SK-N-SH treated with all-trans-retinoic acid at 6 μM for 48 hours (cell line): ENCODE data around the gene EPHX1.

Experiments used
- BACH2 ChIP-seq: fragments of 250-450 bp; sonication (Bioruptor Pico); IDR thresholded peaks from 2 replicates; pipeline ENCODE4 v1.9.0; 2021; ENCODE audit warnings: mild to moderate bottlenecking, borderline replicate concordance
- POU6F1 ChIP-seq: fragments of 250-450 bp; sonication (Bioruptor Pico); IDR thresholded peaks from 2 replicates; pipeline ENCODE4 v1.8.0; 2021; ENCODE audit warnings: low read depth, mild to moderate bottlenecking, moderate library complexity, borderline replicate concordance
- RARB ChIP-seq: fragments of 250-450 bp; sonication (Bioruptor Pico); IDR thresholded peaks from 2 replicates; pipeline ENCODE4 v1.8.0; 2021; ENCODE audit warnings: mild to moderate bottlenecking, moderate library complexity
- TSHZ2 ChIP-seq: fragments of 250-450 bp; sonication (Bioruptor Pico); IDR thresholded peaks from 2 replicates; pipeline ENCODE4 v1.5.0; 2020; ENCODE audit warnings: mild to moderate bottlenecking, moderate library complexity
- ZFP3 ChIP-seq: fragments of 250-450 bp; sonication (Bioruptor Pico); IDR thresholded peaks from 2 replicates; pipeline ENCODE4 v1.5.0; 2020; ENCODE audit warnings: mild to moderate bottlenecking, moderate library complexity

- TF ChIP-seq POU6F1 (CRISPR knock-in tag), result no peak
- no peak for TF ChIP-seq TSHZ2 (CRISPR knock-in tag)
- TF ChIP-seq RARB (CRISPR knock-in tag), result no peak
- TF ChIP-seq BACH2 (CRISPR knock-in tag), result no peak
- TF ChIP-seq ZFP3 (CRISPR knock-in tag), result no peak
These were observed 56.3 kb downstream of the EPHX1 start for GRCh38 chr1:225866061-225866837.
